Testis (tissue), 3 donors: Measurements from ENCODE around the gene MLLT11. TPM values are rescaled to one million over a fixed set of nuclear protein-coding genes. Genes with fewer than 3 reads are reported as not detected.

Experiments
- DNase-seq: peaks from one replicate; pipeline ENCODE4 v3.0.0-alpha.2; 2019
- H3K27ac ChIP-seq, 2 donors: fragments of 200-600 bp; sonication (generic); one replicate each; pipeline ENCODE4 v1.5.1; 2019
- H3K27me3 ChIP-seq: fragments of 200-600 bp; sonication (generic); one replicate; pipeline ENCODE4 v1.5.1; 2019
- H3K36me3 ChIP-seq: fragments of 200-600 bp; sonication (generic); one replicate; pipeline ENCODE4 v1.5.1; 2017; ENCODE audit warnings: low read depth; ENCODE audit errors: missing control alignments
- H3K4me1 ChIP-seq: fragments of 200-600 bp; sonication (generic); one replicate; pipeline ENCODE4 v1.5.1; 2019
- H3K4me3 ChIP-seq, 2 donors: fragments of 200-600 bp; sonication (generic); one replicate each; pipeline ENCODE4 v1.5.1; 2017 to 2019
- H3K9me3 ChIP-seq: fragments of 200-600 bp; sonication (generic); one replicate; pipeline ENCODE4 v1.5.1; 2017
- CTCF ChIP-seq, 3 experiments: fragments of 450-650 bp in 2 of 3; fragments of 200-600 bp in 1 of 3; sonication (generic) in 1 of 3; IDR thresholded peaks; one replicate each; pipeline ENCODE4 v1.5.1; 2016 to 2019; ENCODE audit warnings: antibody characterized with exemption in 3 of 3, mild to moderate bottlenecking in 2 of 3, moderate library complexity in 1 of 3
- POLR2A ChIP-seq: fragments of 450-650 bp; IDR thresholded peaks from one replicate; pipeline ENCODE4 v1.6.1; 2017; ENCODE audit warnings: antibody characterized with exemption, mild to moderate bottlenecking, moderate library complexity
- WGBS, 2 donors: methylation state at CpG; one replicate each; pipeline ENCODE4 v1.1.5; 2018; 5-methylcytosine and 5-hydroxymethylcytosine counted together
- intact Hi-C: fragments of 100-400 bp; cut with DNase I; formaldehyde crosslinking; loops from one replicate; pipeline ENCODE4 v1.15.1; 2023; ENCODE audit warnings: low total_unique reads
- polyA plus RNA-seq: library from polyadenylated mRNA; stranded (reverse); fragments of 350-450 nt; fragmentation: Illumina TruSeq; extraction: RNeasy Lipid Tissue Mini Kit (QIAGEN cat#74804); gene quantifications from one replicate; pipeline ENCODE4 v1.2.3, GENCODE V29; 2014; ENCODE audit warnings: low read depth, low replicate concordance; ENCODE audit not compliant: insufficient read depth
- total RNA-seq, 2 donors: library from RNA; depleted of rRNA; stranded (reverse); fragments of >200 nt; gene quantifications; one replicate each; pipeline ENCODE4 v1.2.3, GENCODE V29; 2016

The MLLT11 gene
- total and polyA plus RNA-seq, 3 donors from 2014 or later, result 1.6 to 3.2 (median 2.3) TPM

- peak; percentile 88 for DNase-seq
- no peaks in the 10 kb centered on the region for H3K36me3 ChIP-seq
- WGBS, 2 donors, result 41 to 49% methylated on average over 6 of the region's 6 CpGs
- H3K27me3 ChIP-seq, result no peaks in the 10 kb centered on the region
- no peak overlapping the region for H3K4me3 ChIP-seq
- intact Hi-C loops, result no loop called here
- H3K4me1 ChIP-seq, result peaks cover 5% of the 10 kb centered on the region
- no peak for TF ChIP-seq POLR2A
- peak; percentile 38 to 60 (median 41) for TF ChIP-seq CTCF (IDR thresholded peaks at IDR 0.05)
- H3K9me3 ChIP-seq, result no peaks in the 10 kb centered on the region
- H3K27ac ChIP-seq, result no peak overlapping the region
These were observed 35.6 kb upstream of the MLLT11 start for GRCh38 chr1:151024540-151025146.

GRCh38 chr1:151026460-151026859 is 33.7 kb upstream of the MLLT11 start:
- no peak overlapping the region for H3K27ac ChIP-seq
- H3K9me3 ChIP-seq, result no peaks in the 10 kb centered on the region
- no peak for DNase-seq
- no peak overlapping the region for H3K4me3 ChIP-seq
- intact Hi-C loops, result no loop called here
- H3K4me1 ChIP-seq, result peaks cover 5% of the 10 kb centered on the region
- no peaks in the 10 kb centered on the region for H3K27me3 ChIP-seq
- no peaks in the 10 kb centered on the region for H3K36me3 ChIP-seq
- TF ChIP-seq CTCF (IDR thresholded peaks at IDR 0.05) (no peak), POLR2A (no peak)

- Histone ChIP-seq H3K36me3 (no peaks in the 10 kb centered on the region), H3K4me1 (no peaks in the 10 kb centered on the region), H3K4me3 (no peak overlapping the region), H3K9me3 (no peaks in the 10 kb centered on the region), H3K27me3 (no peaks in the 10 kb centered on the region), H3K27ac (no peak overlapping the region)
- TF ChIP-seq CTCF (IDR thresholded peaks at IDR 0.05) (no peak), POLR2A (no peak)
- WGBS, 2 donors, result 97 to 98% methylated on average over 8 of the region's 8 CpGs
- no peak for DNase-seq
- intact Hi-C loops, result no loop called here
These were observed 28.0 kb upstream of the MLLT11 start for GRCh38 chr1:151032164-151032563.

- whole genome bisulfite sequencing, 2 donors, result 85 to 86% methylated on average over 3 of the region's 3 CpGs
- DNase-seq, result no peak
- H3K9me3 ChIP-seq, result no peaks in the 10 kb centered on the region
- no peak overlapping the region for H3K4me3 ChIP-seq
- no peaks in the 10 kb centered on the region for H3K27me3 ChIP-seq
- no peaks in the 10 kb centered on the region for H3K36me3 ChIP-seq
- intact Hi-C loops, result no loop called here
- TF ChIP-seq POLR2A (no peak), CTCF (IDR thresholded peaks at IDR 0.05) (no peak)
- H3K4me1 ChIP-seq, result no peaks in the 10 kb centered on the region
- H3K27ac ChIP-seq, result no peak overlapping the region
These were observed 25.0 kb upstream of the MLLT11 start for GRCh38 chr1:151035167-151035566.

- Histone ChIP-seq H3K27ac (no peak within 1 kb of the TSS), H3K4me1 (no peaks in the 10 kb centered on the region), H3K27me3 (no peaks in the 10 kb centered on the region), H3K36me3 (no peaks in the 10 kb centered on the region), H3K9me3 (no peaks in the 10 kb centered on the region), H3K4me3 (no peak within 1 kb of the TSS)
- intact Hi-C loops, result no loop called here
- TF ChIP-seq CTCF (IDR thresholded peaks at IDR 0.05), result no peak
- TF ChIP-seq POLR2A, result no peak
- 45 to 50% methylated on average over 2 of the region's 2 CpGs for WGBS, 2 donors
- no peak for DNase-seq
These were observed 23.8 kb upstream of the MLLT11 start, which contains the start of gene BNIPL for GRCh38 chr1:151036356-151036755. Gene BNIPL (plus strand): TSS chr1:151036586. CDS start chr1:151036726, 140 bp downstream.
